Activated CD8-positive, alpha-beta memory T cell treated with anti-CD3 and anti-CD28 coated beads for 48 hours (primary cell): ENCODE data around the gene AQP1.

Source experiments
- DNase-seq, 3 experiments: peaks; one replicate each; pipeline ENCODE4 v3.0.0-alpha.2; 2020; ENCODE audit warnings: low read depth in 2 of 3, low spot score in 2 of 3

Gene AQP1

GRCh38 chr7:30920584-30921539 lies 9.2 kb downstream of the AQP1 start:
- no peak for DNase-seq

- DNase-seq = no peak
These were observed 10.1 kb downstream of the AQP1 start for GRCh38 chr7:30921540-30922401.

- no peak for DNase-seq
These were observed 10.9 kb downstream of the AQP1 start for GRCh38 chr7:30922596-30922995.

- no peak for DNase-seq
These were observed 11.5 kb downstream of the AQP1 start for GRCh38 chr7:30923009-30923773.

GRCh38 chr7:30923774-30924413 lies 12.2 kb downstream of the AQP1 start:
- DNase-seq = no peak

GRCh38 chr7:30924624-30925023 lies 13.0 kb downstream of the AQP1 start:
- no peak for DNase-seq

GRCh38 chr7:30925117-30925516 lies 13.5 kb downstream of the AQP1 start:
- no peak for DNase-seq

GRCh38 chr7:30925913-30926312 lies 14.3 kb downstream of the AQP1 start:
- no peak for DNase-seq

GRCh38 chr7:30926313-30926712 lies 14.7 kb downstream of the AQP1 start:
- DNase-seq = no peak

GRCh38 chr7:30927040-30927439 lies 15.4 kb downstream of the AQP1 start:
- DNase-seq = no peak

GRCh38 chr7:30927559-30927958 lies 15.9 kb downstream of the AQP1 start:
- no peak for DNase-seq

GRCh38 chr7:30928254-30928872 lies 16.7 kb downstream of the AQP1 start:
- DNase-seq = no peak

GRCh38 chr7:30929686-30930085 lies 18.0 kb downstream of the AQP1 start:
- DNase-seq = no peak

- no peak for DNase-seq
These were observed 19.0 kb downstream of the AQP1 start for GRCh38 chr7:30930621-30931020.

- no peak for DNase-seq
These were observed 19.7 kb downstream of the AQP1 start for GRCh38 chr7:30931161-30931928.

- DNase-seq = no peak
These were observed 20.4 kb downstream of the AQP1 start for GRCh38 chr7:30931929-30932540.

- no peak for DNase-seq
These were observed 20.9 kb downstream of the AQP1 start for GRCh38 chr7:30932562-30932961.

- DNase-seq = no peak
These were observed 21.7 kb downstream of the AQP1 start for GRCh38 chr7:30933124-30933974.
